Measurements from ENCODE around the gene KRT8. TPM values are rescaled to one million over a fixed set of nuclear protein-coding genes. Genes with fewer than 3 reads are reported as not detected.

KRT8 gene
- total and polyA plus RNA-seq, 7 donors: 20.6 to 3,526 (median 63.1) TPM

- no peaks in the 10 kb centered on the region for H3K4me1 ChIP-seq
- no peak for DNase-seq
- no peak overlapping the region for H3K27ac ChIP-seq
- WGBS, 2 donors: 41 to 75% methylated on average over 3 of the region's 3 CpGs
- intact Hi-C loops (cut with DNase I): no loop called here
- H3K36me3 ChIP-seq: no peaks in the 10 kb centered on the region
- TF ChIP-seq CTCF (IDR thresholded peaks at IDR 0.05): no peak
- TF ChIP-seq EP300 (IDR thresholded peaks at IDR 0.05): no peak
- TF ChIP-seq POLR2AphosphoS5 (IDR thresholded peaks at IDR 0.05): no peak
- no peak for TF ChIP-seq POLR2A (IDR thresholded peaks at IDR 0.05)
- no peaks in the 10 kb centered on the region for H3K9me3 ChIP-seq
- H3K4me3 ChIP-seq: no peak overlapping the region
- no peaks in the 10 kb centered on the region for H3K27me3 ChIP-seq
These were observed 11.3 kb upstream of the KRT8 start for GRCh38 chr12:52916216-52916615.

GRCh38 chr12:52915637-52916036 lies 10.8 kb upstream of the KRT8 start:
- H3K4me1 ChIP-seq: no peaks in the 10 kb centered on the region
- H3K27ac ChIP-seq: no peak overlapping the region
- intact Hi-C loops (cut with DNase I): no loop called here
- no peaks in the 10 kb centered on the region for H3K9me3 ChIP-seq
- no peak for DNase-seq
- no peak for TF ChIP-seq POLR2AphosphoS5 (IDR thresholded peaks at IDR 0.05)
- TF ChIP-seq CTCF (IDR thresholded peaks at IDR 0.05): no peak
- TF ChIP-seq POLR2A (IDR thresholded peaks at IDR 0.05): no peak
- TF ChIP-seq EP300 (IDR thresholded peaks at IDR 0.05): no peak
- 10 to 61% methylated on average over 5 of the region's 5 CpGs for WGBS, 2 donors
- no peaks in the 10 kb centered on the region for H3K27me3 ChIP-seq
- H3K4me3 ChIP-seq: no peak overlapping the region
- no peaks in the 10 kb centered on the region for H3K36me3 ChIP-seq

GRCh38 chr12:52914576-52915121 lies 9.8 kb upstream of the KRT8 start:
- Histone ChIP-seq H3K4me1 (no peaks in the 10 kb centered on the region), H3K27ac (no peak overlapping the region), H3K4me3 (no peak overlapping the region), H3K27me3 (no peaks in the 10 kb centered on the region), H3K36me3 (no peaks in the 10 kb centered on the region), H3K9me3 (no peaks in the 10 kb centered on the region)
- intact Hi-C loops (cut with DNase I): no loop called here
- TF ChIP-seq POLR2AphosphoS5 (IDR thresholded peaks at IDR 0.05) (no peak), CTCF (IDR thresholded peaks at IDR 0.05) (no peak), POLR2A (IDR thresholded peaks at IDR 0.05) (no peak)
- DNase-seq: no peak
- WGBS, 2 donors: 45 to 80% methylated on average over 7 of the region's 7 CpGs

GRCh38 chr12:52913431-52913821 lies 8.6 kb upstream of the KRT8 start:
- intact Hi-C loops (cut with DNase I): no loop called here
- H3K4me3 ChIP-seq: no peak overlapping the region
- H3K9me3 ChIP-seq: no peaks in the 10 kb centered on the region
- no peaks in the 10 kb centered on the region for H3K27me3 ChIP-seq
- no peak for DNase-seq
- no peak overlapping the region for H3K27ac ChIP-seq
- no peaks in the 10 kb centered on the region for H3K4me1 ChIP-seq
- no peak for TF ChIP-seq POLR2AphosphoS5 (IDR thresholded peaks at IDR 0.05)
- no peak for TF ChIP-seq EP300 (IDR thresholded peaks at IDR 0.05)
- TF ChIP-seq CTCF (IDR thresholded peaks at IDR 0.05): no peak
- no peak for TF ChIP-seq POLR2A (IDR thresholded peaks at IDR 0.05)
- no peaks in the 10 kb centered on the region for H3K36me3 ChIP-seq
- 15 to 68% methylated on average over 9 of the region's 9 CpGs for WGBS, 2 donors

Measured in sigmoid colon (tissue), 7 donors.